Skin epidermis (tissue), 12 donors: ENCODE results near the gene IQSEC3.
"Not testable (repeated sequence)": the region's sequence is repeated elsewhere in the genome, so short reads cannot be mapped to it uniquely, and the experiment has no call there.

ENCODE experiments used
- H3K27ac ChIP-seq, 21 experiments: fragments of 200-600 bp; sonication (generic) in 11 of 21; one replicate each; pipeline ENCODE4 v1.5.0; 2020; ENCODE audit warnings: mild to moderate bottlenecking in 3 of 21, inconsistent platforms in 2 of 21, moderate library complexity in 2 of 21
- H3K4me3 ChIP-seq, 7 experiments: fragments of 200-600 bp; sonication (generic) in 2 of 7; one replicate each; pipeline ENCODE4 v1.5.0; 2020; ENCODE audit warnings: inconsistent platforms in 2 of 7, mild to moderate bottlenecking in 2 of 7, moderate library complexity in 1 of 7

IQSEC3 gene

DNA sequence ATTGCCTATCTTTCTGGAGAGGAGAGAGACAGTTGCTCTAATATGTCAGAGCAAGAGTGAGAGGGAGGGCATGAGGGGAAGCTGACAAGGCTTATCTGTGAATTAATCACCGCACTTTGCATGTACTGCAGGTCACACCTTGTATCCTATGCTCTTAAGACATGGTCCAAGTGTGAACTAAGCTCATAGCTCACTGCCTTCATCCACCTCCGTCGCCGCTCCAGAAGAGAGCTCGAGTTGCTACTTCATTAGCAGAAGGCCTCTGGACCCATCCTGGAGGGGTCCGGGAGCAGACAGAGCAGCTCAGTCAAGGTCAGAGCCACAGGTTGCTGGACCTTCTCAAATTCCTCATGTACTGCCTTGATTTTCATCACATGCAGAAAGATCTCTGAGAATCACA, 14.6 kb upstream of the IQSEC3 start:
- H3K4me3 ChIP-seq, H3K27ac ChIP-seq: not testable (repeated sequence)

DNA sequence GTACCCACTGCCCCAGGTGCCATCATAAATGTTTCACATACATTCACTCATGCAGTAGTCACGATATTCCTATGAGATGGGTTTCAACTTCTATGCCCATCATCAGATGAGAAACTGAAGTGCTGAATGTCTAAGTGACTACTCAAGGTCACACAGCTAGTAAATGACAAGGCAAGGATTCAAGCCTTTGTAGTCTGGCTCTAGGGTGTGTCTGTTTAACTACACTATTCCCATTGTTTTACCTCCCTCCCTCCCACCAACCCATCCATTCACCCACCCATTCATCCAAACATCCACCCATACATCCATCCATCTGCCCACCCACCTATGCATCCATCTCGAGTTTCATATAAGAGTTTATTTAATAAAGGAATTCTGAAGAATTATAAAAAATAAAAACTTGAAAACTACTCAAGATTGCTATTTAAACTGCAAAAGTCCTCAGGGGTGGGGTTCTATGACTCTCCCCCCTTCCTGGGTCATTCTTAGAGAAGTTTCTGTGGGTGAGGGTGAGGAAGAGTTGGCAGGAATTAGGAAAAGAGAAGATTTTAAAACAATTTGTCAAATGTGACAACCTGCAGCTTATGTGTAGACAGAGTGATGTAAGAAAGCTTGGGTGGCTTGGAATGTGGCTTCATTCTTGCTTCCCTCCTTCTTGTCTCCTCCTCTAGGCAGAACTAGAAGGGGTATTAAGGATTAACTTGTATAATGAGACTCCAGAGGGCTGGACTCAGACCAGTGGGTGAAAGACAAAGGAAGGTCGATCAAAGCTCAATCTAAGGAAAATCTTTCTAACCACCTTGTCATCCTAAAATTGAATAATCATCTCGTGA, 13.4 kb upstream of the IQSEC3 start:
- H3K4me3 ChIP-seq, H3K27ac ChIP-seq: not testable (repeated sequence)

DNA sequence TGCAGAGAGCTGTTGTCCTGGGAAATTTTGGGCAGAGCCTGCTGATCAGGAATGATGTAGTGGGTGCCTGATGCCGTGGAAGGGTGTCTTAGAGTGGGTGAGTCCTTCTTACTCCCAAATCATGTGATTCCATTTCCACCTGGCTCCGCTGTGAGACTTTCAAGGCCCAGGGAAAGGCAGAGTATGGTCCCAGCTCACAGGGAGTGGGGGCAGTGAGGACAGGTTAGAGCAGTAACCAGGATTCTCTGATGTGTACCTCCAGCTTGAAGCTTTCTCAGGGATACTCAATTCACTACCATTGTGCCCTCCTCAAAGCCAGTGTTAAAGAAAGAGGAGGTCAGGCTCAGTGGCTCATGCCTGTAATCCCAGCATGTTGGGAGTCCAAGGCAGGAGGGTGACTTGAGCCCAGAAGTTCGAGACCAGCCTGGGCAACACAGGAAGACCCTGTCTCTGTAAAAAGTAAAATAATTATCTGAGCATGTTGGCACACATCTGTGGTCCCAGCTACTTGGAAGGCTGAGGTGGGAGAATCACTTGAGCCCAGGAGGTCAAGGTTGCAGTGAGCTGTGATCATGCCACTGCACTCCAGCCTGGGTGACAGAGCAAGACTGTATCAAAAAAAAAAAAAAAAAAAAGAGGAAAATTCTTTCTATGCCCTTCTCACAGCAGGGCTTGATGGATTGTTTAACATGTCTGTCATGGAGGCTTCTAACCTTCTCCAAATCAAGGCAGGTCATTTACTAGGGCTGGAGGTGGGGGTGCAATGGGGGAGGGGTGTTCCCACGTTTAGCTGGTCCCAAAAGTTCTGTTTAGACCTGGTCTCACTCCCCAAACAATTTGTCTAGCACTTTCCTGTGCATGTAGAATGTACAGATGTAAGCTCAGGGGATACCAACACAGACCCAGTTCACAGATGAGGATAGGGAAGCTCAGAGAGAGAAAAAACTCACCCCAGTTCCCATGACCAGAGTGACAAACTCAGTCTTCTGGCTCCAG, 12.5 kb upstream of the IQSEC3 start:
- no peak overlapping the region for H3K27ac ChIP-seq
- H3K4me3 ChIP-seq, result no peak overlapping the region

DNA sequence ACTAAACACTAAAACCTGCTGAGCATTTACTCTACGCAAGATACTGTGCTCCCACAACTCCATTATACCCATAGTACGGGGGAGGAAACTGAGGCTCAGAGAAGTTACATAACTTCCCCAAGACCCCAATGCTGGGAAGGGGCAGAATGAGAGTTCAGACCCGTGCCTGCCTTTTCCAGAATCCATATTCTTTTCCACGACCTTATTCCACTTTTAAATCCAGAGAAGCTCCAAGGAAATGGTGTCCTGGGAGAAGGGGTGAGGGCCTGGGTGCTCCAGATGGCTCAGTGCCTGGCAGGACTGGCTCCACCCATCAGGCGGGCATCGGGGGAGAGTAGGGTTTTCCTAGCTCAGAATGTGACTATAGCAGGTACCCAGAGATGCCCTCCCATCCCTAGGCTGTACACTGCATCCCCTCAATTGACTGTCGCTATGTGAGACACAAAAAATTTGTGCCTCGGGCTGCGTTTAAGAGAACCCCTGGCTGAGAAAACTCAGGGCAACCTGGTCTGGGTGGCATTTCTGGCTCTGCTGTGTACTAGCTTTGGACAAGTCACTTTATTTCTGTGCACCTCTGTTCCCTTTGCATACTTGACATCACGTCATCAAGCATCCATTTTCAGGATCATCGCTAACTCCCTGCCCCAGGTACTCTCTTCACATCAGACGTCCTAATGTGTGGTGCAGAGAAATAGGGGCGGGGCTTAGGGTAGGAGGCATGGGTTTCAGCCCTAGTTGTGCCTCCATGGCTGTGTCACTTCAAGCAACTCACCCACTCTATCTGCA, 11.6 kb upstream of the IQSEC3 start:
- H3K4me3 ChIP-seq, result no peak overlapping the region

DNA sequence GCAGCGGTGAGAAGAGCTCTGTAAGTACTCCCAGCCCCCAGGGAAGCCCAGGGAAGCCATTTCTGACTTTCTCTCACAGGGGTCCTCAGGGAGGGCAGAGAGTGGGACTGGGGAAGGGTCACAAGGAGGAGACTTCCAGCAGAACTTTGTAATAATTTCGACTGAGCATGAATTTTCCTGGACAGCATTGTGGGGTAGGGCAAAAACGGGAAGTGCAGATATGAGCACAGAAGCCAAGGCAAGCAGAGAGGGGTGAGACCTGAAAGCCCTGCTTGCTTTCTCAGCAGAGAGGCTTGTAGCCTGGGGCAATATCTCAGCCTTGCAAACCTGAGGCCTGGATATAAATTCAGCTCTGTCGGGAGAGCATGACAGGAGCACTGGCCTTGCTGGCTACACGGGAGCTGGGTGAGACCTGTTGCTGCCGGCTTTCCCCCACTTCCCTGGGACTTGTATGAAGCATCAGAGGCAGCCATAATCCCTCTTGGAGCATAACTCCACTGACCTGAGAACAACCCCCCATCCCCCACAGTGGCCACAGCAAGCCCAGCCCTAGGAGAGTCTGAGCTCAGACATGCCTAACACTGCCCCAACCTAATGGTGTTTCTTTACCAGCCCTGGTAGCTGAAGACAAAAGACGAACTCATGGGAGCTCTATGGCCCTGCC, 9.8 kb upstream of the IQSEC3 start:
- no peak overlapping the region for H3K27ac ChIP-seq
- no peak overlapping the region for H3K4me3 ChIP-seq

More for the DNA sequence above, 11.6 kb upstream of the IQSEC3 start:
- H3K27ac ChIP-seq, result no peak overlapping the region

DNA sequence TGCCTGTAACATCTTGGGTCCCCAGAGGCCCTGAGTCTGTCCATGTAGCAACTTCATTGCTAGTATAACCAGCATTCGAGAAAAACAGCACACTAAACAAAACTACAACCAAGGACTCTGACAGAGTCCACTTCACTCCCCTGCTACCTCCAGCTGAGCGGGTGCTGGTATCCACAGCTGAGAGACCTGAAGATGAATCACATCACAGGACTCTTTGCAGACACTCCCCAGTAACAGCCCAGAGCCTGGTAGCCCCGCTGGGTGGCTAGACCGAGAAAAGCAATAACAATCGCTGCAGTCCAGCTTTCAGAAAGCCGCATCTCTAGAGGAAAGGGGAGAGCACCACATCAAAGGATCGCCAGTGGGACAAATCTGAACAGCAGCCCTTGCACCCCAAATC, 9.0 kb upstream of the IQSEC3 start:
- Histone ChIP-seq H3K27ac (no peak overlapping the region), H3K4me3 (no peak overlapping the region)

DNA sequence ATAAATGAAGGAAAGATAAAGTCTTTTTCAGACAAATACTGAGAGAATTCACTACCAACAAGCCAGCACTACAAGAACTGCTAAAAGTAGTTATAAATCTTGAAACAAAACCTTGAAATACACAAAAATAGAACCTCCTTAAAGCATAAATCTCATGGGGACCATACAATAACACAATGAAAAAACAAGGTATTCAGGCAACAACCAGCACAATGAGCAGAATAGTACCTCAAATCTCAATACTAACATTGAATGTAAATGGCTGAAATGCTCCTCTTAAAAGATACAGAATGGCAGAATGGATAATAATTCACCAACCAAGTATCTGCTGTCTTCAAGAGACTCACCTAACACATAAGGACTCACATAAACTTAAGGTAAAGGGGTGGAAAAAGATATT, 7.7 kb upstream of the IQSEC3 start:
- Histone ChIP-seq H3K4me3 (no peak overlapping the region), H3K27ac (no peak overlapping the region)

DNA sequence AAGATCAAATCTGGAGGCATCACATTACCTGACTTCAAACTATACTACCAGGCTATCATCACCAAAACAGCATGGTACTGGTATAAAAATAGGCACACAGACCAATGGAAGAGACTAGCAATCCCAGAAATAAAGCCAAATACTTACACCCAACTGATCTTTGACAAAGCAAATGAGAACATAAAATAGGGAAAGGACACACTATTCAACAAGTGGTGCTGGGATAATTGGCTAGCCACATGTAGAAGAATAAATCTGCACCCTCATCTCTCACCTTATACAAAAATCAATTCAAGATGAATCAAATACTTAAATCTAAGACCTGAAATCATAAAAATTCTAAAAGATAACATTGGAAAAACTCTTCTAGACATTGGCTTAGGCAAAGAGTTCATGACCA, 4.7 kb upstream of the IQSEC3 start:
- not testable (repeated sequence) for H3K27ac ChIP-seq, H3K4me3 ChIP-seq

DNA sequence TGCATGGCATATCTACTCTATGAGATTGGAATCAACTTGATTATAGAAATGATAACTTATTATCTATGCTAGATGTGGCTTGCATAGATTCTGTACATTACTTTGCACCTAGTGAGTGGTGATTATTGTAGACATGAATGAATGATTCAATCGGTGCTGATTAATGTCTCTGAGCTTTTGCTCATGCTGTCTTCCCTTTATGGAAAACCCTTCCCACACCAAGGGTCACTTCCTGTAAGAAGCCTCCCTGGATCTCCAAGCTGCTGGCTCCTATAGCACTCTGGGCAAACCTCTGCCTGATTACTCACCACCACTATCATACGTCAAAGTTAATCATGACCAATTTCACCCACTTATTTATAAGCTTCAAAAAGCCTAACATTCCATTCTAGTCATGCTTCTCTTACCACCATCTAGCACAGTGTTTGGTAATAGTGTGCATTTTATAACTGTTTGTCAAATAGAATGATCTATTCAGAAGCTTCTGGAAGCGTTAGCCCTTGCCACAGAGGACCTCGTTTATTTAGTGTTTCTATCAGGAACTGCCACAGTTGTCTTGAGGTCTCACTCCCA, 990 bp upstream of the IQSEC3 start:
- not testable (repeated sequence) for H3K27ac ChIP-seq, H3K4me3 ChIP-seq

DNA sequence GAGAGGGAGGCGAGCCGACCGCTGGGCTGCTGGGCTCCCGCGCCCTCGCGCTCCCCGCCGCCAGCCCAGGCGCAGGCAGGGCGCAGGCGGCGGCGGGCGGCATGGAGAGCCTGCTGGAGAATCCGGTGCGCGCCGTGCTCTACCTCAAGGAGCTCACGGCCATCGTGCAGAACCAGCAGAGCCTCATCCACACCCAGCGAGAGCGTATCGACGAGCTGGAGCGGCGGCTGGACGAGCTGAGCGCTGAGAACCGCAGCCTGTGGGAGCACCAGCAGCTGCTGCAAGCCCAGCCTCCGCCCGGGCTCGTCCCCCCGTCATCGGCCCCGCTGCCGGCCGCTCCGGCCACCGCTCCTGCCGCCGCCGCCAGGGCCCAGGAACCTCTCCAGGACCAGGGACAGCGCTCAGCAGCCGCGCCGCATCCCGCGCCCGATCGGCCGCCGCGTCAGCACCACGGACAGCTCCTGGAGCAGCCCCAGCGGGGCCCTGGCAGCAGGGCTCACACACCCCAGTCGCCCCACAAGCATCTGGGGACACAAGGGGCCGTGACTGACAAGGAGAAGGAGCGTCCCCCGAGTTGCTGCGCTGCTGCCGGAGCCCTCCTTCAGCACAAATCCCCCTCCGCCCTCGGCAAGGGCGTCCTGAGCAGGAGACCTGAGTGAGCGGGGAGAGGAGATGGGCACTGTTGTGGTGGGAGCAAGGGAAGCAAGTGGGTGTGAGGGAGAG, 376 bp downstream of the IQSEC3 start:
- not testable (repeated sequence) for H3K27ac ChIP-seq, H3K4me3 ChIP-seq

DNA sequence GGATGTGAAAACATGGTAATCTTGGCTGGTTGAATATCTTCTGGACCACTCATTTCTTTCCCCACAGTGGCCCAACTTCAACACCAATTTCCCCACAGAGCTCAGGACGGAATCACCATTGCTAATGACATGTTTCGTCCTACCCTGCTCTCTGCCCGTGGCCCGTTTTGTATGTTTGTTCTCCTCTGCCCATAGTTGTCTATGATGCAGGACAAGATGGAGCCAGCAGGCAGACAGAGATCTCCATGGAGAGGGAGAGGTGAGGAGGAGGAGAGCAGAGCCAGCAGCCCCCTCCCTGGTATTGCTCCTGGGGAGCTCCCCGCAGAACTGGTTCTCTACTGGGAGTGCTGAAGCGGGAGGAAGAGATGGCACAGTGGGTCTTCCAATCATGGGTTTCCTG, 3.1 kb downstream of the IQSEC3 start:
- H3K4me3 ChIP-seq, H3K27ac ChIP-seq: not testable (repeated sequence)

DNA sequence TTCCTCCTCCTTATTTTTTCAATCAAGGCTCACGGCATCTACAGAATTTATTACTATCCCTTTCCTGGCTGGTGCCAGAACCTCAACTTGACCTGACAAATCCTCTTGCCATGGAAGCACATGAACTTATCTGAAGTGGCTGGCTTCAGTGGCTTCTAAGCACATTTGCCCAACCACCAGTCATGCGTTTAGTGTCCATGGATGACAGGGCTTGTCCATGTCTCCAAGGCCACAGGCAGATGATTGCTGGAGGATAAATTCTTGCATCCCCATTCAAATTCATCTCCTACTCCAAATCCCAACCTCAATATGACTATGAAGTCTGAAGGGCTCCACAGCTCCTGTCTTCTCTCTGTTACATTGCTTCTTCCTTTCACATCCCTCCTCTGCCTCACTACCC, 4.0 kb downstream of the IQSEC3 start:
- not testable (repeated sequence) for H3K27ac ChIP-seq, H3K4me3 ChIP-seq

DNA sequence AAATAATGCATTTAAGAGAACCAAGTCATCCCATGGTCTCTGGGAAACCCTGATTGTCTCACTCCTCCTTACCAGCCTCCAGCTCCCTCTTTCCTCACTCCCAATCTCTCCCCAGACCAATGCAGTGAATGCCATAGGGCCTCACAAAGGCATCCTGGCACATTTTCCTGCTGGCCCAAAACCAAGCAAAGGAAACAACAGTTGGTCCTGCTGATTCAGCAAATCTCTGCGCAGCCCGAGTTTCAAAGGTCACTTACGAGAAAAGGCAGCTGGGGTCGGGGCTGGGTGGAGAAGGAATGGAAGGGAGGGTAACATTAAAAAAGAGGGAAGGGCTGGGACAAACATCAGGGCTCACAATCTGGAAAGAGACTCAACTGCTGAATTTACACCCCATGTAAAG, 5.5 kb downstream of the IQSEC3 start:
- not testable (repeated sequence) for H3K4me3 ChIP-seq, H3K27ac ChIP-seq

DNA sequence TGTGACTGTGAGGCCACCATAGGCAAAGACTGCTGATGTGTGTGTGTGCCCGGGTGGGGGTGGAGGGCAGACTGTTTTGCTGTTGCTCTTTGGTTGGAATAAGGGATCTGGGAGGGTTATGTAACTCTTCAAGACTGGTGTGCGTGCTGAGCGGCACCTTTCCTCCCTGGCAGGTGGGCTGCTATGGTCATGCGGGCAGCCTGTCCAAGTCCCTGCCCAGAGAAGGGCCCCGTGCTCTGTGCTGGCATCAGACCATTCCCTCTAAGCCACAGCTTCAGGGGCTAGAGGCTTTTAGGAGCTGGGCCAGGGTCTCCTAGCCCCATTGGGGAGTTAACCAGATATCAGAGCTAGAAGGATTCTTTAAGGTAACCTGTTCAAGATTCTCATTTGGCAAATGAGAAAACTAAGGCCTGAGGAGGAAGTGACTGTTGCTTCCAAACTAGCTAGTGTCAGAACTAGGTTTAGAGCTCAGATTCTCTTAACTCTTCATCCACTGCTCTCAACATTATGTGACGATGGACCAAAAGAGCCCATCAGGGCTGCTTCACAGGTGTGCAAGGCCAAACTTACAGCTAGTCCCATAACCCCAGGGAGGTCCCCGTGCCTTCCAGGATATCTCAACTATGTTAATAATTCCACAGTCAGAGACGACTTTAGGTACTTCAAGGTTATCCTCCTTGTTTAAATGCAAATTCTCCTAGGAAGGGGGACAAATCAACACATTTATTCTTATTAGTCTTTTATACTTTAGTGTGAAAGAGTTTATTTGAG, 8.0 kb downstream of the IQSEC3 start:
- not testable (repeated sequence) for H3K27ac ChIP-seq, H3K4me3 ChIP-seq

DNA sequence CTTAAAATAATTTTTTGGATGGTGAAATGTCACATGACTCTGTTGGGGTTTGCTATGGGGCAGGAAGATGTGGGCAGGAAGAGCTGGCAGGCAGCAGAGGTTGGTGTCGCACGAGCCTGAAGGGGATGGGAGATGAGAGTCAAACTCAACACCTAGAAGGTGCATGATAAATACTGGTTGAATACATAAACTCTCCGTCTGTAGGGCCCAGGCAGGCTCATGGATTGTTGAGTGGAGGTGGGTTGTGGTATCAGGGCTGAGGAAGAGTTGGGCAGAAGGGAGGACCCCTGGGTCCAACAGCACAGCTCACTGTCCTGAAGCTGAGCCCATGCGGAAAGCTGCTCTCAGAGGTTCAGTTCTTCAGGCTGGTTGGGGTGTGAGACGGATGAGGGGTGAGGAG, 9.0 kb downstream of the IQSEC3 start:
- not testable (repeated sequence) for H3K27ac ChIP-seq

DNA sequence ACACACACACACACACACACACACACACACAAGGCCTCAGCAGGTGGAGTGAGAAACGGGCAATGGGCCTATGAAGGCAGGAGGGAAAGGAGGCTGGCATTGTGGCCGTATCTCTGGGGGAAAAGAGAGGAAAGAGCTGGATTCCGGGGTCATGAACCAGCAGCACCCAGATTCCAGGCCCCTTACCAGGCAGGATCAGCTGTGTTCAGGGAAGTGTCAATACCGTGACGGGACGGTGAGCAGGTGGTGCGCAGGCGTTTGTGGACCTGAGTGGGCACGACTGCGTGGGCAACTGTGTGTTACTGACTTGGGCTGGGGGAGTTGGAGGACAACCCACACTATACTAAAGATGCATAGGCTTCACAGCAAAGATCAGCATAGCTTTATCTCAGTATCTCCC, 9.5 kb downstream of the IQSEC3 start:
- not testable (repeated sequence) for H3K27ac ChIP-seq, H3K4me3 ChIP-seq

More for the DNA sequence above, 9.0 kb downstream of the IQSEC3 start:
- not testable (repeated sequence) for H3K4me3 ChIP-seq

DNA sequence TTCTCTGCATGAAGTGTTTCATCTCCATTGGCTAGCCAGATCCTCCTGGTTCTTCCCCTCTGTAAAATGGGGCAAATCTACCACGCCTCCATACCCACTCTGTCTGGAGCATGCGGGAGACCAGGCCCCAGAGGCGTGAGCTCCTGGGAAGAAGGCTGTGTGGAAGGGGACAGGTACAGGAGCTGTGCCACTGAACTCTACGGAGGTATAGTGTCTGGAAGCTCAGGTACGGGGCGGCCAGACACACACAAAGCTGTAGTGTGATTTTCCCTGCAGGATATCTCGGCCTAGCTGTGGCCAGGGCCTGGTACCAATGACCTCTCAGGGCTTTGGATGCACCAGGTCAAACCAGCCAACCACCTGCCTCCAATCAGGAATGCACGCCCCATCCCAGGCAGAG, 10.0 kb downstream of the IQSEC3 start:
- not testable (repeated sequence) for H3K27ac ChIP-seq, H3K4me3 ChIP-seq
